Placental epithelial cell (primary cell): Measurements from ENCODE around the gene HHAT. TPM values are rescaled to one million over a fixed set of nuclear protein-coding genes. Genes with fewer than 3 reads are reported as not detected.

Experiments
- small RNA-seq: library from RNA; depleted of rRNA; stranded (forward); fragments of <200 nt; gene quantifications from one replicate; pipeline ENCODE3, GENCODE V24; 2012
- total RNA-seq: library from RNA; depleted of rRNA; stranded (reverse); fragments of >200 nt; gene quantifications from 2 replicates; pipeline ENCODE4 v1.2.3, GENCODE V29; 2012

The HHAT gene
- 9.5 and 13.3 TPM in 2 replicates for total RNA-seq

GRCh38 chr1:210328746-210329503 lies at the start of gene HHAT:
HHAT (plus strand) TSS chr1:210328902; CDS start chr1:210348976, 20,074 bp downstream.

Small RNAs within 50 kb of the gene (small RNA-seq; reads per million reads assigned to genes)
- gene RNU5A-8P: 517 reads per million, percentile 99 among the genes with 10 or more reads in this experiment

Other genes with a start within 250 kb of the HHAT start
- 4.7 and 8.1 TPM in 2 replicates for gene SERTAD4, start 96.1 kb upstream of the HHAT start, total RNA-seq